ENCODE results near the gene ABL1. TPM values are rescaled to one million over a fixed set of nuclear protein-coding genes. Genes with fewer than 3 reads are reported as not detected.
"Not testable (repeated sequence)": the region's sequence is repeated elsewhere in the genome, so short reads cannot be mapped to it uniquely, and the experiment has no call there.

The ABL1 gene
- total RNA-seq, 1 experiment from 2014 or later, result 70.9 TPM

DNA sequence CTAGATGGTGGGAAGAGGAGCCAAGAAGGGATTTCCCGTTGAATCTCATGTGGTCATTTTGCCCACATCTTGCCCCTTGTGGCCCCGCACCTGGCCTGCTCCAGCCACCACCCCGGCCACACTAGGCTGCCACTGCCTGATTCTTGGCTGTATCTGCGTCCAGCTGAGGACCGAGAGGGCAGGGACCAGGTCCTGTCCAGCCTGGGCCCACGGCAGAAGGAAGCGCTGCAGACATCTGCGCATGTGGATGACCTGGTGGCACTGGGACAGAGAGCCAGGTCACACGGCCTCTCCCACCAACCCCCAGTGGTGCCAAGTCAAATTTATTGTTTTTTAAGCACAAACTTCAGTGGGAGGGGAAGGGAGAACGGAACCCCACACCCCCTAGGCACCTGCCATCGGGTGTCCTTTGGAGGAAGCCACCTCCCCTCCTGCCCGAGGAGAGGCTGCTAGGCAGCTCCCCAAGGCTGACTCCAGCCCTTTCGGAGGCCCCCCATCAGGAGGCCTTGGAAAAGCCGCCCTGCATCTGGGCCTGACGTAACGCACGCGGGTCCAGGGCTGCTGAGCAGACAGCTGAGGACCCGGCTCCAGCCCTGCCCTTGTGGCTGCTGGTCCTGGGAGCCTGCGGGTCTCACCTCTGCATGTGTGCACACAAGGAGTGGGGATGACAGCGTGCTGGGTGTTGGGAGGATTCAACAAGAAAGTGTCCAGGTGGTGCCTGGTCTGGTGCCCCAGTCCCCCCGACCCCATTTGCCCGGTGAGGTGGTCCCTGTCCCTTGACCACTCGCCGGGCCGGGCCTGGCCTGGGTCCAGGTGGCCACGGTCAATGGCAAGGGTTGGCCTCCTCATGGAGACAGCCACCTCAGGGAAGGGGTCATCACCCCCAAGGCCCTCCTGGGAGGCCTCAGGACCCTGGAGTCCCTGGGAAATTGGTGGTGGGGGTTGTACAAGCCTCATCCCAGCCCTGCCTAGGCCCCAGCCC is 67.4 kb downstream of the ABL1 start:
- no peak for DNase-seq (ENCODE audit: low read depth)

DNA sequence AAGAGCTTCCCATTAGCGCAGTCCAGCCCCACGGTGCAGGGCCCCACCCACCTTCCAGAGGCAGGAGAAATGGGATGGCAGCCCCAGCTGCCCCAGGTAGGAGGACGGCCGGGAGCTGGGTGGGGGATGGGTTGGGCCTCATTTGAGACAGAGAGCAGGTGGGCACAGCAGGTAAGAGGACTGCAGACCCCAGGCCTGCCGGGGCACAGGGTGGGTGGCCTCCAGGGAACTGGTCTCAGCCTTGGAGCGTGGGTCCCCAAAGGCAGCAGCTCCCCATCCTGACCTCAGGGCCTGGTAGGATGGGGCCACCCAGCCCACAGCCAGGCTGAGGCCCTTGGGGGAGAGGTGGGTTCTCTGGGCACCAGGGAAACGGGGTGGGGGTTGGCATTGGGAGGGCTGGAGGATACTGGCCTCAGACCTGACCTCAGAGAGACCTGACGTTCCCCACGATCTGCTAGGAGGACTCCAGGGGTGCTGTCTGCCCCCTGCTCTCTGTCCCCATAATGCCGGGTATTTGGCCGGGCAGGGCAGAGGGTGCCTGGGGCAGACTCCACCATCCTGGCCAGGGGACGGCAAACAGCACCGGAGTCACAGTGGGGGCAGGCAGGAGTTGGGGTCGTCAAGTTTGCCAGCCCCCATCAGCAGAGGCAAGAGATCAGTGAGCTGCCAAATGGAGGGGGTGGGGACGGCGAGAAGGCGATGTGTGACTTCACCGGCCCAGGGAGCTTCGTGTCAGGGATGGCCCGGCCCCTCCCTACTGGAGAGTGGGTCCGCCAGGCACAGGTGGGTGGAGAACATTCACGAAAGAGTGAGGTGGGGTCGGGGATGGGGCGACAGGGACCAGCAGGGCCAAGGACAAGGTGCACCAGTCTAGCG is 68.4 kb downstream of the ABL1 start:
- DNase-seq (ENCODE audit: low read depth), result no peak

DNA sequence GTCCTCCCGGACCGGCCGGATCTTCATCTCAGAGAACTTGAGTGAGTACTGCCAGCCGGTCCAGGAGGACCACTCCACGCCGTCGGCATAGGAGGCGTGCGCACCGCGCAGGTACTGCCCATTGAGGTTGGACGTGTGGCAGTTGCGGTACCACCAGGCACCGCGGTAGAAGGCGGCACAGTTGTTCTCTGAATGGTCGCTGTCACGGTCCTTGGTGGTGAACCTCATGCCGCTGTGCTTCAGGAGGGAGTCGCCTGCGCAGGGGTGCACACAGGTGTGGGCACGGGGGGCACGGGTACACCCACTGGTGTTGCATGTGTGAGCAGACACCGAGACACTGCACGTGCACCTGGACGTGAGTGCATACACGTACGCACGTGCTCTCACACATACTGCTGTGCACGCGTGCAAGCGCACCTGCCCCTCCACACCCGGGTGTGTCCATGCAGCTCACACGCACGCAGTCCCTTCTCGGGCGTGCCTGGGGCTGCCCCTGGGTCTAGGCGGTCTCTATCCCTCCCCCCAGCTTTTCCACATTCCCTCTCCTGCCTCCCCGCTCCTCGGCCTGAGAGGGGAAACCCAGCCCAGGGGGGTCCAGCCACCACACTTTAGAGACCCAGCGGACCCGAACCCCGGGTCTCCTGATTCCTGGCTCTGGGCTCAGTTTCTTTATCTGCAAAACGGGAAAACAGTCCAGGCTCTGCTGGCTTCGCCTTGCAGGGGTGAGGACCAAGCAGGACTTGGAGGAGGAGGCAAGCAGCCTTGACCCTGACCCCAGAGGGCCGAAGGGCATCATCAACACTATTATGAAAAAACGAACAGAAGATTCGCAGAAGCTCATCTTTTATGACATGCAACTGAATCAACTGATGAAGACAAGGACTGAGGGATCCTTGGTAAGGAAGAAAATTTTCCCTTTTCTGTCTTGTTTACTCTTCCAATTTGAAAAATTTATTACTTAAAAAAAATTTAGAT is 69.3 kb downstream of the ABL1 start:
- DNase-seq (ENCODE audit: low read depth), result no peak

DNA sequence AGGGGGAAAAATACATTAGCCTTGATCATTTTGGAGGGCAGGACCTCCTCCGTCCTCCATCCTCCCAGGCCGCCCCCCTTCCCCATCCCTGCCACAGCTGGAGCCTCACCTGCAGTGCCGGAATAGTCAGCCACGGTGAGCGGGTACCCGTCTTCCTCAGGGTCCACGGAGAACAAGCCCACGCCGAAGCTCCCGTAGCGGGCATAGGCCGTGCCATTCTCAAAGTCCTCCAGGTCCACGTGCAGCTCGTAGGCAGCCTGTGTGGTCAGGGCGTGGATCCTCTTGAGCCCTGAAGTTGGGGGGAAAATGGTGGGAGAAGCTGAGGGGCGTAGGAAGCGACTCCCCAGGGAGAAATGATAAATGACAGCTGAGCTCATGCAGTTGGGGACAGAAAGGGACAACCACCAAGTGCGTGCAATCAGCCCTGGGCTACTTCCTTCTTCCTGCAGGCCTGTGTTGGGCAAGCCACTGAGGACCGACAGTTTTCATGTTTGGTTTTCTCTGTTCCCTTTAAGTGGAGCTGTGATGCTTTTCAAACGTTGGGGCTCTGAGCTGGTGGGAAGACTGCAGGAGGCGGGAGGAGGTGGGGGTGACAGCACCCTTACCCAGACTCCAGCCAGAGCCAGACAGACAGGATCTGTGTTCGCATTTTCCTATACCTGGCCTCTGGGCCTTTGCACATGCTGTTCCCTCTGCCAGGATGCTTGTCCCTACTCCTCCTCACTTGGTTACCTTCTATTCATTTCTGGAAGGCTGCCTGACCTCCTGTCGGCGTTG is 70.3 kb downstream of the ABL1 start:
- no peak for DNase-seq (ENCODE audit: low read depth)

DNA sequence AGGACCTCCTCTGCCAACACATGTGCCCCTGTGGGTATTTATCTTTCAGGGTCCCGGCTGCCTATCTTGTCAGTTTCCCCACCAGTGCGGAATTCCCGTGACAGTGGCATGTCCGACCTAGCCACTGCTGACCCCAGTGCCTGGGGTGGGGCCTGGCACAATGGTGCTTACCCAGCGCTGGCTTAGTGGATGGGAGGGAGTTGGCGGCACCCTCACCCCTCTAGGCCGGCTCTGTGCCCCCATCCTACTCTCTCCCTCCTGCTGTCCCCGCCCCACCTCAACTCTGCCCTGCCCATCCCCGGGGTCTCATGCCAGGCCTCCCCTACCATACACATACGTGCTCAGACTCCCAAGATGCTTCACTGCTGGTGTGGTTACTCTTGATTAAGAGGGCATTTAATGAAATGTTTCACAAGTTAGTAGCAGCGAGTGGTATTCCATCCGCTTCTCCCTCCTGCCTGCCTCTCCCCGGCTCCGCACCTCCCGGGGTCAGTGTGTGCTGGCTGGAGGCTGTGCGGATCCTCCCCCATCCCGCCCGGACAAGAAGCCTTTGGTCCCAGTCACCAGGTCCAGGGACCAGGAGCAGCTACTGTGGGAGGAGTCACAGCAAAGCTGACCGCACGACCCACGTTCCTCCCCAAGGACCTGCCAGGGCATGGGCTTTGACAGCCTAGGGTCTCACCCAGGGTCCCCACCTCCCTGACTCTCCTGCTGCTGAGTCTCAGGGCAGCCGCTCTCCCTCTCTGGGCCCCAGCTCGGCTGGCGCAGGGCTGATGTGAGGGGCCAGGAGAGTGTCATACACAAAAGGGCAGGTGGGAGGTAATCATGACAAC is 71.1 kb downstream of the ABL1 start:
- no peak for DNase-seq (ENCODE audit: low read depth)

DNA sequence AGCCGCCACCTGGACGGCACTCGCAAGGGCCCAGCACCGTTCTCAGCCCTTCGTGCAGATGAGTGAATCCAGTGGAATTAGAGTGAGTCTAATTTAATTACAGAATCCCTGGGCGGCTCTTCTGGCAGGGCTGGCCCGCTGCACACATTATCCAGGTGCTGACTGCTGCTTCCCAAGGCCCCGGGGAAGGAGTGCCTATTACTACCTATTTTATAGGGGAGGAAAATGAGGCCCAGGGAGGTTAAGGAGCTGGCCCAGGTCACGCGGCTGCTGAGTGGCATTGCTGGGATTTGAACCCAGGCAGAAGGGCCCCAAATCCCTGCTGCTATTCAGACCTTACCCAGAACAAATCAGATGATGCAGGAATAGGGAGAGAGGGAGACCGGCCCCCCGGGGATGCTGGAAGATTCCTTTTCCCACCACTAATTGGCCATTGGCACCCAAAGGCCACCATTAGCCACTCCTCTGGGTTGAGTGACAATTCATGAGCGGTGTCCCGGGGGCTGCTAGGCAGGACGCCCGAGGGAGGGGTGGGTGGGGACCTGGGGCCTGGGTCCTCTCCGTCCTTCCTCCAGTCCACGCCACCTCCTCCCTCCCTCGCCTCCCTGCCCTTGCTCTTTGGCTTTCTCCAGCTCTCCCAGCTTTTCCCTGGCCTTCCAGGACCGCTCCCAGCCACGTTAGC is 71.8 kb downstream of the ABL1 start:
- no peak for DNase-seq (ENCODE audit: low read depth)

DNA sequence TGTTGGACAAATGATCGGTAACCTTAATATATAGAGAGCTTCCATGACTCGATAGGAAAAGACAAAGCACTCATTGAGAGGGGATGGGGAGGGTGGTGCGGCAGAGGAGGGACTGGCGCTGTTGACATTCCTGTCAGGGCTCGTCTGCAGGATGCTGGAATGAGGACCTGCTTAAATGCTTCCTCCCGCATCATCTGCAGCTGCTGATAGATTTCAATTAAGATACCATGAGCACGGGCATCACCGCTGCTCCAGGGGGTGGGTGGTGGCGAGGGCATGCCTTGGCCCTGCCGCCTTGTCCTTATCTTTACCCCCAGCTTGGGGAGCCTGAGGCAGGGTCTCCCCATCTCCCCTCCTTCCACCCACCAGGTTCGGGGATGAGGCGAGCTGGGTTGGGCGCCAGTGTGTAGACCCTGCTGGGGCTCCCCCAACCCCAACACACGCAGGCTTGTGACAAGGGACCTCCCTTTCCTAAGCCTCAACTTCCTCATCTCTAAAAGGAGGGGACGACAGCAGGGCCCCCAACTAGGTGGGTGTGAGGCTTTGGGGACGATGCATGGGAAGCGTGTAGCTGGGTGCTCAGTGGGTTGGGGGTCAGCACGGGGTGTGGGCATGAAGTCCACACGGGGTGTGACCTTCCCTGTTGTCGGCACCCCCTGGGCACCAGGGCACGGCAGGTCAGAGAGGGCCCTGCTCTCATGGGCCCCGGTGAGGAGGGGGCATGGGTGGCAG is 73.3 kb downstream of the ABL1 start:
- DNase-seq (ENCODE audit: low read depth), result no peak

DNA sequence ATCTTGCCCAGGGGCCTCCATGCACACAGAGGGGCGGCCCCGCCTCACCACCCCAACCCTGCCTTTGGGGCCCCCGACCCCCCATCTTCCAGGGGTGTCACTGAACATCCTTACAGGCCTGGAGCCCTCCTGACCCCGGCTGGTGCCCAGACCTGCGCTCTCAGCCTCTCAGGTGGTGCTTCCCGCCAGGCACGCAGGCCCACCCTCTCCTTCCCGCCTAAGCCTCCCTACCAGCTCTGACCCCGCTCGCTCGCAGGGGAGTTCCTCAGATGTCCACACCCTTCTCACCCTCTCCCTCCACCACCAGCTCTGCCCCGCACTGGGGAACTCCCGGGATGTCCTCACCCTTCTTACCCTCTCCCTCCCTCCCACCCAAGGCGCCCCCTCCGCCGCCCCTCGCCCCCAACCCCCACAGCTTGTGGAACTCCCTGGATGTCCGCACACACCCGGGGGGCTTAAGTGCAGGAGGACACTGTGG is 73.9 kb downstream of the ABL1 start:
- DNase-seq (ENCODE audit: low read depth), result no peak

DNA sequence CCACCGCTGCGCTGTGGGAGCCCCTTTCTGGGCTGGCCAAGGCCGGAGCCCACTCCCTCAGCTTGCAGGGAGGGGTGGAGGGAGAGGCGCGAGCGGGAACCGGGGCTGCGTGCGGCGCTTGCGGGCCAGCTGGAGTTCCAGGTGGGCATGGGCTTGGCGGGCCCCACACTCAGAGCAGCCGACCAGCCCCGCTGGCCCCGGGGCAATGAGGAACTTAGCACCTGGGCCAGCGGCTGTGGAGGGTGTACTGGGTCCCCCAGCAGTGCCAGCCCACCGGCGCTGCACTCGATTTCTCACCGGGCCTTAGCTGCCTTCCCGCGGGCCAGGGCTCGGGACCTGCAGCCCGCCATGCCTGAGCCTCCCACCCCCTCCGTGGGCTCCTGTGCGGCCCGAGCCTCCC is 75.0 kb downstream of the ABL1 start:
- not testable (repeated sequence) for DNase-seq (ENCODE audit: low read depth)

DNA sequence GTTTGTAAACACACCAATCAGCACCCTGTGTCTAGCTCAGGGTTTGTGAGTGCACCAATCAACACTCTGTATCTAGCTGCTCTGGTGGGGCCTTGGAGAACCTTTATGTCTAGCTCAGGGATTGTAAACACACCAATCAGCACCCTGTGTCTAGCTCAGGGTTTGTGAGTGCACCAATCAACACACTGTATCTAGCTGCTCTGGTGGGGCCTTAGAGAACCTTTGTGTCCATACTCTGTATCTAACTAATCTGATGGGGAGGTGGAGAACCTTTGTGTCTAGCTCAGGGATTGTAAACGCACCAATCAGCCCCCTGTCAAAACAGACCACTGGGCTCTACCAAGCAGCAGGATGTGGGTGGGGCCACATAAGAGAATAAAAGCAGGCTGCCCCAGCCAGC is 75.6 kb downstream of the ABL1 start:
- not testable (repeated sequence) for DNase-seq (ENCODE audit: low read depth)

DNA sequence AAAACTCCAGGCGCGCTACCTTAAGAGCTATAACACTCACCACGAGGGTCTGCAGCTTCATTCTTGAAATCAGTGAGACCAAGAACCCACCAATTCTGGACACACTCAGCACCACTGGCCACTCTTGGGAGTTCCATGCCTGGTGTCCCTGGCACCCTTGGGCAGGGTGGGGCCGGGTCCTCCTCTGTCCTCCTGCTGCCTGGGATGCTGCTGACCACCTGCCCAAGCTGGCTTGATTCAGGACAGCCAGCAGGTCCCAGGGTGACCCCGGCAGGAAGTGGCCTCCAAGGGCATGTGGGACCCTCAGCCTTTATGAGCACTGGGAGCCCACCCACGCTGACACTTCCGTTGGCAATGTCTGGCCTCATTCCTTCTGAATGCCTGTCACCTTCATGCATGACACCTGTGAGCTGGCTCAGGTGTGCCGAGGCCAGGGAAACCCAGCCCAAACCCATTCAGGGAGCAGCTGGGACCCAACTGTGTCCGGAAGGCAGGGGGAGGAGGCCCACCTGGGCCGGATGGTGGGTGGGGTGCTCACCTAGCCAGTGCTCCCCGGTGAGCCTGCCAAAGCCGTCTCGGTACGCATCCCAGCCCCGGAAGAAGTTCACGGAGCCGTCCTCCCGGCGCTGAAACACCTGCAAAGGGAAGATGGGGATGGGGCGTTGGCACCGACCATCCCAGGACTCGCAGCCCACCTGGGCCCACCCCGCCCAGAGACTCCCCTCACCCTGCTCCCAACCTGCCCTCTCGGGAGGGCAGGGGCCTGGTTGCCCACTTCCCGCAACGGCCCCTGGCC is 76.4 kb downstream of the ABL1 start:
- no peak for DNase-seq (ENCODE audit: low read depth)

DNA sequence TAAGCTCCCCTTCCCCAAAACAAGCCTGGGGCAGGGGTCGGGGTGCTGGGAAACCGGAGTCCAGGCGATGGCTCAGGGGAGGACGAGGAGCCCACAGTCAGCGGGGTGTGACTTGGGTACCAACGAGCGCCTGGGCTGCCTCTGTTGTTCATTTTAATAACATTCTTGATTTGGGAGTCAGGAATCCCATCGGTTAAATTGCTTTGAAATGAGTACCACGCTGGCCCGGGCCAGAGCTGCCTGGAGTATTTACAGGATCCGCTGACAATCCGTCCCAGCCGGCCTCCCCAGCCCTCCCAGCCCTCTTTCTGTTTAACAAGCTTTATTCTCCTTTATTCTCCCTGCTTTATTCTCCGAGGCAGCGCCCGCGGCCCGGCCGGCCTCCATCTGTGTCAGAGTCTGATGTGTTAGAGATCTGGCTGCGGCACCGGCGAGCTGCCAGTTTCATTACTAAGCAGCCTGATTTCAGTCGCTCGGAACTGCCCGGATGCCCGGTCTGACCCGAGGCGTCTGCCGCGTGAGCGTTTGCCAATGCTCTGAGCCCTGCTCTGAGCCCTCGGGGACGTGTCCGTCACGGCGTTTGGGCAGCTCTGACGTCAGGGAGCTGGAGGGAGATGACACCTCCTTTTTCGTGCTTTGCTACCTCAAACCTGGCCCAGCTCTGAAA is 78.0 kb downstream of the ABL1 start:
- peak; percentile 58 for DNase-seq (ENCODE audit: low read depth)

DNA sequence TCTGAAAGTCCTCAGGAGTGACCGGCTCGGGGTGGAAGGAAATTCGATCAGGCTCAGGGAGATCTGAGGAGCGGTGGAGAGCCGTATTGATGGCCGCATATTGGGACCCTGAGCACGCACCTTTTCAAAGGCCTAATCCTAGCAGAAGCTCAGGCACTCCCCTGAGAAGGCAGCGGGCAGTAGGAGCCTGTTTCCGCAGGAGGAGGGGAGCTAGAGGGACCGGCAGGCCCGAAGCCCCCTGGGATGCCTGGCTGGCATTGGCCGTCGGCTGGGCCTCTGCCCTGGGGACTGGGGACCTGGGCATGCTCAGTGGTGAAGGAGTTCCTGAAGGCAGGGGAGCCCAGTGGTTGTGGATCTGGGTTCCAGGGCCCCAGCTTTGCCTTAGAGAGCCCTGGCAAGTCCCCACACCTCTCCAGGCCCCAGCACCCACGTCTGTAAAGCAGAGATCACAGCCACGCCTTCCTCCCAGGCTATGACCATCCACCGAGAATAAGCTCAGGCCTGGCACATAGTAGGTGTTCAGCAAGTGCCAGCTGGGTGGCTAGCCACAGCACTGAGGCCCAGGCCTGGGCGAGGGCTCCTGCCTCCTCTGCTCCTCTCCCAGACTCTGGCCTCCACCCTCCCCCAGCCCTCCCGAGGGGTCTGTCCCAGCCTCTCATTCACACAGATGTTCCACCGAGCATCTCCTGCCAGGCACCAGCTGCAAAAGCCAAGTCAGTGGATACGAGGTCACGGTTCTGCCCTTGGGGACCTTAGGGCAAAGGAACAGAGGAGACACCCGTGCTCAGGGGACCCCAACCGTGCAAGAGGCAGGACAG is 78.8 kb downstream of the ABL1 start:
- DNase-seq (ENCODE audit: low read depth), result no peak

DNA sequence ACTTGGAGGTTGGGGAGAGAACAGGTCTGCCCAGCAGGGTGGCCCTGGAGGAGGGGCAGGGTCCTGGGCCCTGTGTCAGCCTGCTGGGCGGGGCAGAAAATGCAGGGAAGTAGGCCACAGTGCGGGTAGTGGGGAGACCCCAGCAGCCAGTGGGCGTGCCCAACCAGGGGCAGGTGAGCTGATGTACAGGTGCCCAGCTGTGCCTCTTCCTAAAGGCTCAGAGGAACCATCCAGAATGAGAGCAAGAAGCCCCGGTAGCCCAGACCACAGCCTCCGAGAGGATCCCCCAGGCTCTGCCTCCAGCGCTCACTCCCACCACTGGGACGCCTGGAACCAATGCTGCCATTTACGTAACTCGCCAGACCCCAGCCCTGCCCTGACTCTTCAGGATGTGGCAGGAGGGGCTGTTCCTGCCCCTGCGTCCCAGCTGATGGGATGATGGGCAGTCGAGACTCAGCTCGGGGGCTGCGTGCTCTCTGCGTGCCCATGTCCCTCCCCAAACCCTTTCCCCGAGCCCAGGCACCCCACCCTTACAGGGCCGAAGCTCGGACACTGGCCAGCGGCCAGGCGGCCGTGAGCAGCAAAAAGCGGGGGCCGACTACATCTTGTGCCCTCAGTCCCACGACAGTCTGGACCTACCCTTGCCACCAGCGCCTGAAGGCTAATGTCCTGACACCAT is 79.5 kb downstream of the ABL1 start:
- no peak for DNase-seq (ENCODE audit: low read depth)

DNA sequence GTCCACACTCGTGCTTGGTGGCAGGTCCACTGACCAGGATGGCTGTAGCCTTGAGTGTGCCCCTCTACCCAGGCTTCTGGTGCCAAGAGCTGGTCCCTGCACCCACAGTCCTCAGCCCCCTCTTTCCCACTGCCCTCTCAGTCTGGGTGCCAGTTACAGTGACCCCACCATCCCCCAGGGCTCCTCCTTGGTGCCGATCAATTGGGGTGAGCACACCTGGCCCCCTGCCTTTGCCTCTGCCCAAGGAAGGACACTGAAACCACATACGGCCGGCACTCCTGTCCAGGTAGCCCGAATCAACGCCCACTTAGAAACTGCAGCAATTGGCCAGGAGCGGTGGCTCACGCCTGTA is 80.0 kb downstream of the ABL1 start:
- DNase-seq (ENCODE audit: low read depth), result no peak
